IPS DF 19.7 (cell line): ENCODE data around the gene GRIN1.

ENCODE experiments used
- DNase-seq: peaks from one replicate; pipeline ENCODE4 v3.0.0-alpha.2; 2013; ENCODE audit warnings: low read depth, low spot score

The GRIN1 gene

GRCh38 chr9:137193771-137194170 is 54.8 kb downstream of the GRIN1 start:
- no peak for DNase-seq

- DNase-seq: no peak
These were observed 55.4 kb downstream of the GRIN1 start for GRCh38 chr9:137194388-137194787.

GRCh38 chr9:137194909-137195308 is 56.0 kb downstream of the GRIN1 start:
- no peak for DNase-seq

- no peak for DNase-seq
These were observed 56.7 kb downstream of the GRIN1 start for GRCh38 chr9:137195525-137196220.

- no peak for DNase-seq
These were observed 59.3 kb downstream of the GRIN1 start for GRCh38 chr9:137198051-137198901.

GRCh38 chr9:137198902-137199283 is 59.9 kb downstream of the GRIN1 start:
- DNase-seq: no peak

- no peak for DNase-seq
These were observed 60.6 kb downstream of the GRIN1 start for GRCh38 chr9:137199411-137200121.

- DNase-seq: peak; percentile 95
These were observed 61.6 kb downstream of the GRIN1 start, which contains the start of gene TPRN for GRCh38 chr9:137200311-137201204. Gene TPRN, minus strand, starts transcription at chr9:137200741. Its CDS starts 30 bp downstream, at chr9:137200711.

GRCh38 chr9:137201205-137201868 is 62.4 kb downstream of the GRIN1 start:
- DNase-seq: no peak

- DNase-seq: no peak
These were observed 64.0 kb downstream of the GRIN1 start for GRCh38 chr9:137202966-137203365.

GRCh38 chr9:137204731-137205125 is 65.8 kb downstream of the GRIN1 start:
- DNase-seq: no peak

- DNase-seq: no peak
These were observed 66.4 kb downstream of the GRIN1 start, which contains the start of the genes NDOR1 and TMEM203 for GRCh38 chr9:137205126-137206069. Gene NDOR1, plus strand, starts transcription at chr9:137205700. Its CDS starts 78 bp downstream, at chr9:137205778. Gene TMEM203, minus strand, starts transcription at chr9:137205648. Its CDS starts 234 bp downstream, at chr9:137205414.

GRCh38 chr9:137206602-137207001 is 67.6 kb downstream of the GRIN1 start:
- no peak for DNase-seq

- no peak for DNase-seq
These were observed 72.6 kb downstream of the GRIN1 start for GRCh38 chr9:137211532-137211931.

- DNase-seq: no peak
These were observed 73.6 kb downstream of the GRIN1 start for GRCh38 chr9:137212520-137212919.

- DNase-seq: no peak
These were observed 74.5 kb downstream of the GRIN1 start for GRCh38 chr9:137213160-137214060.

GRCh38 chr9:137214620-137215019 is 75.7 kb downstream of the GRIN1 start:
- no peak for DNase-seq
